HG03060 (cell line): ENCODE data around the gene SPDYE1.

Source experiments
- ATAC-seq: cut with Tn5 transposase; IDR thresholded peaks from one replicate; pipeline ENCODE4 v1.9.1; 2021; ENCODE audit warnings: low read depth, moderate number of reproducible peaks; ENCODE audit not compliant: unreplicated experiment

Gene SPDYE1

DNA sequence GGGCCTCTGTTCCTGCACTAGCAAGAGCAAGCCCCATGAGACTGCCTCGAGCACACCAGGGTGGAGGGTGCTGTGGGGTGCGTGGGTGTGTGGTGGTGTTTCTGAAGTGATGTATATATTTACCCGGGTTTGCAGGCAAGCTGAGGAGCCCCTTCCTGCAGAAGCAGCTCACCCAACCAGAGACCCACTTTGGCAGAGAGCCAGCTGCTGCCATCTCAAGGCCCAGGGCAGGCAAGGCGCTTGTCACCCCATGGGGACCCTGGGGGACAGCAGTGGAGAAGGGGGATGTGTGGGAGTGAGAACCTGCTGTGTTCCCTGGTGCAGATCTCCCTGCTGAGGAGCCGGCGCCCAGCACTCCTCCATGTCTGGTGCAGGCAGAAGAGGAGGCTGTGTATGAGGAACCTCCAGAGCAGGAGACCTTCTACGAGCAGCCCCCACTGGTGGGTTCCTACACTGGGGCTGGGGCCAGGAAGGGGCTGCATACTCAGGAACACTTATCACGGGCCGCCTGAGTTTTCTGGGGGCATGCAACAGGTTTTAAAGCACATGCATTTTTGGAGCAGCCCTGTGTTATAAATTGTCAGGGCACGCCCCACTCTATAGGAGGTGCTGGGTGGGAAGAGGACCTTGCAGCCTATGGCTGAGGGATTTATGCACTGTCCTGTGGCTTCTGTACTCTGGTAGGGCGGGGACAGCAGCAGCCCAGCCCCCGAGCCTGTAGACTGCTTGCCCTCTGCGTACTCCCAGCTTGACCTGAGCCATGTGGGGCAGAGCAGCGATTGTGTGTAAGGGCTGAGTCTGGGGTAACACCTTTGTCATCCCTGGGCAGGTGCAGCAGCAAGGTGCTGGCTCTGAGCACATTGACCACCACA is 61.8 kb downstream of the SPDYE1 start:
- ATAC-seq, result peak; percentile 45
